DOHH2 (cell line): ENCODE data around the gene ZBTB46.

Experiments
- H3F3A ChIP-seq: fragments of 200-600 bp; sonication (generic), shearing (Covaris generic); 2 replicates; pipeline ENCODE4 v1.6.0; 2016; ENCODE audit warnings: antibody characterized with exemption, mild to moderate bottlenecking; ENCODE audit not compliant: control insufficient read depth, insufficient read depth
- H3K27ac ChIP-seq: fragments of 200-600 bp; sonication (generic); 2 replicates; pipeline ENCODE4 v1.5.1; 2014; ENCODE audit warnings: low read depth, mild to moderate bottlenecking, low read length, moderate library complexity
- H3K27me3 ChIP-seq: fragments of 200-600 bp; sonication (generic); 2 replicates; pipeline ENCODE4 v1.6.1; 2014; ENCODE audit warnings: mild to moderate bottlenecking, low read length, mixed read lengths; ENCODE audit not compliant: control insufficient read depth
- H3K36me3 ChIP-seq: fragments of 200-600 bp; sonication (generic); 2 replicates; pipeline ENCODE4 v1.6.1; 2014; ENCODE audit warnings: mild to moderate bottlenecking, low read length, moderate library complexity, mixed read lengths; ENCODE audit not compliant: control insufficient read depth
- H3K4me1 ChIP-seq: fragments of 200-600 bp; sonication (generic); 2 replicates; pipeline ENCODE4 v1.6.1; 2014; ENCODE audit warnings: mild to moderate bottlenecking, low read length, mixed read lengths; ENCODE audit not compliant: control insufficient read depth
- H3K4me2 ChIP-seq: fragments of 200-600 bp; sonication (generic); 2 replicates; pipeline ENCODE4 v1.6.0; 2014; ENCODE audit warnings: mild to moderate bottlenecking, low read length, moderate library complexity
- H3K4me3 ChIP-seq: fragments of 200-600 bp; sonication (generic); 2 replicates; pipeline ENCODE4 v1.5.1; 2014; ENCODE audit warnings: mild to moderate bottlenecking, low read length, mixed read lengths
- H3K79me2 ChIP-seq: fragments of 200-600 bp; sonication (generic); 2 replicates; pipeline ENCODE4 v1.6.1; 2014; ENCODE audit warnings: mild to moderate bottlenecking, low read length, mixed read lengths; ENCODE audit not compliant: control insufficient read depth
- H3K9me2 ChIP-seq: fragments of 200-600 bp; sonication (generic); replicated peaks from 2 replicates; pipeline ENCODE4 v1.6.1; 2014; ENCODE audit warnings: mild to moderate bottlenecking, low read length, mixed read lengths; ENCODE audit not compliant: control insufficient read depth
- H3K9me3 ChIP-seq: fragments of 200-600 bp; sonication (generic); 2 replicates; pipeline ENCODE4 v1.6.1; 2014; ENCODE audit warnings: antibody characterized with exemption, low read length, mixed read lengths; ENCODE audit not compliant: control insufficient read depth, insufficient read depth
- H4K20me1 ChIP-seq: fragments of 200-600 bp; sonication (generic); 2 replicates; pipeline ENCODE4 v1.6.0; 2014; ENCODE audit warnings: low read depth, mild to moderate bottlenecking, antibody characterized with exemption, low read length, moderate library complexity; ENCODE audit not compliant: control insufficient read depth, insufficient read depth
- CTCF ChIP-seq: fragments of 200-600 bp; sonication (generic); IDR thresholded peaks from one replicate; pipeline ENCODE4 v1.5.1; 2014; ENCODE audit warnings: antibody characterized with exemption, mild to moderate bottlenecking, low read depth, low read length; ENCODE audit not compliant: poor library complexity, severe bottlenecking
- EZH2phosphoT487 ChIP-seq: fragments of 200-600 bp; sonication (generic); IDR thresholded peaks from 2 replicates; pipeline ENCODE4 v1.6.1; 2017; ENCODE audit warnings: borderline replicate concordance, mild to moderate bottlenecking, antibody characterized with exemption, low read length, moderate library complexity, mixed read lengths

ZBTB46 gene

GRCh38 chr20:63753381-63753780 lies 77.7 kb downstream of the ZBTB46 start:
- Histone ChIP-seq H3K9me2 (no peaks in the 10 kb centered on the region), H3F3A (no peaks in the 10 kb centered on the region), H3K9me3 (no peaks in the 10 kb centered on the region), H3K79me2 (no peaks in the 10 kb centered on the region), H4K20me1 (no peaks in the 10 kb centered on the region), H3K4me3 (no peak overlapping the region), H3K4me2 (no peak overlapping the region), H3K27me3 (no peaks in the 10 kb centered on the region), H3K27ac (no peak overlapping the region), H3K4me1 (peaks cover 6% of the 10 kb centered on the region), H3K36me3 (no peaks in the 10 kb centered on the region)
- TF ChIP-seq CTCF, result no peak
- TF ChIP-seq EZH2phosphoT487, result no peak

DNA sequence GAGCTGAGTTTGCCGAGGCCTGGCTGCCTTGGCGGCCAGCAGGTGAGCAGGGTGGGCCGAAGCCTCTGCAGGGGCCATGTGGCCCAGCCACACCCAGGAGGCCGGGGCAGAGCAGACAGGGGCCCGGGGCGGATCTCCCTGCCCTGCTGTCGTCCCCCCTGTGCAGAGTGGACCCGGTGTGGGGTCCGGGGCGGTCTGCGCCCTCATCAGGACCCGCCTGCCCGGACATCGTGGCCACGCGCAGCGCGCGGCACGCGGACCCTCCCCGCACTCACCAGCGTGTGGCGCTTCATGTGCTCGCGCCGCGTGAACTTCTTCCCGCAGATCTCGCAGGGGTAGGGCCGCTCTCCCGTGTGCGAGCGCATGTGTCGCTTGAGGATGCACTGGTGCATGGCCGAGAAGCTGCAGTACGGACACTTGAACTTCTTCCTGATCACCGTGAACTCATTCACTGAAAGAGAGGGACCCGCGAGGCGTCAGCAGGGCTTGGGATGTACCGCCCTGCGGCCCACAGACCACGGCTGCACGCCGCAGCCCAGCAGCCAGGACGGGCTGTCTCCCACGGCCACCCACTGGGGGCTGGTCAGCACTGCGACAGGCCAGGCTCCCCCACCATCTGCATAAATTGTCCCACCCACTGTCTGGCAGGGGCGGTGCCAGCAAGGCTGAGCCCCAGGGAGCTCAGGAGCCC lies 78.5 kb downstream of the ZBTB46 start:
- no peaks in the 10 kb centered on the region for H3K36me3 ChIP-seq
- no peaks in the 10 kb centered on the region for H3F3A ChIP-seq
- H3K4me3 ChIP-seq, result no peak overlapping the region
- no peaks in the 10 kb centered on the region for H3K9me3 ChIP-seq
- H3K4me1 ChIP-seq, result peaks cover 9% of the 10 kb centered on the region
- no peaks in the 10 kb centered on the region for H3K79me2 ChIP-seq
- H3K9me2 ChIP-seq, result no peaks in the 10 kb centered on the region
- no peaks in the 10 kb centered on the region for H3K27me3 ChIP-seq
- no peak overlapping the region for H3K4me2 ChIP-seq
- no peak overlapping the region for H3K27ac ChIP-seq
- H4K20me1 ChIP-seq, result no peaks in the 10 kb centered on the region
- no peak for TF ChIP-seq EZH2phosphoT487
- TF ChIP-seq CTCF, result no peak

- Histone ChIP-seq H3K27me3 (no peaks in the 10 kb centered on the region), H3K27ac (no peak overlapping the region)
Observed at GRCh38 chr20:63751471-63752271, 79.4 kb downstream of the ZBTB46 start.

More at GRCh38 chr20:63751471-63752271, 79.4 kb downstream of the ZBTB46 start:
- H3K4me2 ChIP-seq, result no peak overlapping the region
- H3K9me3 ChIP-seq, result no peaks in the 10 kb centered on the region
- TF ChIP-seq EZH2phosphoT487 (no peak), CTCF (no peak)
- no peaks in the 10 kb centered on the region for H3K79me2 ChIP-seq
- H3K4me3 ChIP-seq, result no peak overlapping the region
- no peaks in the 10 kb centered on the region for H3F3A ChIP-seq
- peaks cover 14% of the 10 kb centered on the region for H3K4me1 ChIP-seq
- no peaks in the 10 kb centered on the region for H4K20me1 ChIP-seq
- no peaks in the 10 kb centered on the region for H3K9me2 ChIP-seq
- H3K36me3 ChIP-seq, result no peaks in the 10 kb centered on the region
